D721Med (cell line): ENCODE results near the gene SOCS3.

ENCODE experiments used
- DNase-seq: peaks from one replicate; pipeline ENCODE4 v3.0.0; 2011; ENCODE audit warnings: low spot score; ENCODE audit not compliant: insufficient read length
- FAIRE-seq: peaks from 2 replicates; lab custom pipeline; 2011; peaks lifted over from hg19 to GRCh38; lab: Jason Lieb, UNC
- CTCF ChIP-seq: IDR thresholded peaks from 2 replicates; pipeline ENCODE4 v1.5.1; 2012; ENCODE audit warnings: mild to moderate bottlenecking, control low read depth; ENCODE audit not compliant: insufficient read depth; ENCODE audit errors: missing control alignments

SOCS3 gene

GRCh38 chr17:78318407-78318806 is 41.5 kb downstream of the SOCS3 start:
- no peak for TF ChIP-seq CTCF
- no peak for DNase-seq
- no peak for FAIRE-seq

- FAIRE-seq (no peak), DNase-seq (no peak)
- no peak for TF ChIP-seq CTCF
These were observed 42.0 kb downstream of the SOCS3 start for GRCh38 chr17:78317794-78318400.

- DNase-seq (no peak), FAIRE-seq (no peak)
- TF ChIP-seq CTCF, result no peak
These were observed 42.7 kb downstream of the SOCS3 start for GRCh38 chr17:78316867-78317789.

- no peak for TF ChIP-seq CTCF
- DNase-seq, result no peak
- FAIRE-seq, result no peak
These were observed 43.6 kb downstream of the SOCS3 start for GRCh38 chr17:78316115-78316866.

GRCh38 chr17:78315355-78316114 is 44.3 kb downstream of the SOCS3 start:
- no peak for FAIRE-seq
- DNase-seq, result no peak
- no peak for TF ChIP-seq CTCF

- FAIRE-seq, result no peak
These were observed 45.1 kb downstream of the SOCS3 start for GRCh38 chr17:78314683-78315354.

More at GRCh38 chr17:78314683-78315354, 45.1 kb downstream of the SOCS3 start:
- DNase-seq, result peak; percentile 31
- TF ChIP-seq CTCF, result no peak
